H1 (cell line): Measurements from ENCODE around the gene GDPD5. TPM values are rescaled to one million over a fixed set of nuclear protein-coding genes. Genes with fewer than 3 reads are reported as not detected.

Source experiments
- CTCF ChIA-PET: fragments of 300-600 bp; sonication (Branson Sonifier 250); formaldehyde crosslinking; loops from one replicate; lab custom pipeline; 2021; ENCODE audit not compliant: partially characterized antibody; lab: Charles Lee
- POLR2A ChIA-PET: fragments of 300-600 bp; sonication (Branson Sonifier 250); formaldehyde crosslinking; loops from one replicate; lab custom pipeline; 2021; ENCODE audit warnings: inconsistent platforms; ENCODE audit not compliant: partially characterized antibody; lab: Charles Lee
- DNase-seq, 2 experiments: peaks; one replicate each; pipeline versions ENCODE4 v3.0.0 to v3.0.0-alpha.2; 2010 to 2022; ENCODE audit warnings: low spot score in 2 of 2, low read depth in 1 of 2, mixed read lengths in 1 of 2
- FAIRE-seq: peaks from 2 replicates; lab custom pipeline; 2011; peaks lifted over from hg19 to GRCh38; lab: Jason Lieb, UNC
- H2AFZ ChIP-seq: 2 replicates; pipeline ENCODE4 v1.8.1; 2012; ENCODE audit warnings: low read length, inconsistent platforms
- H2AK5ac ChIP-seq: 2 replicates; pipeline ENCODE4 v1.6.1; 2013; ENCODE audit warnings: low read depth, low read length
- H2BK120ac ChIP-seq: replicated peaks from 2 replicates; pipeline ENCODE3; 2013; ENCODE audit warnings: low read depth, low read length, inconsistent platforms
- H2BK12ac ChIP-seq: 2 replicates; pipeline ENCODE4 v1.6.1; 2013; ENCODE audit warnings: low read depth, low read length
- H2BK15ac ChIP-seq: 2 replicates; pipeline ENCODE4 v1.6.1; 2013; ENCODE audit warnings: low read length
- H2BK20ac ChIP-seq: 2 replicates; pipeline ENCODE4 v1.6.1; 2013; ENCODE audit warnings: low read length
- H2BK5ac ChIP-seq: 2 replicates; pipeline ENCODE4 v1.6.1; 2013; ENCODE audit warnings: low read depth, low read length
- H3K14ac ChIP-seq: 2 replicates; pipeline ENCODE4 v1.6.1; 2013; ENCODE audit warnings: inconsistent platforms; ENCODE audit not compliant: insufficient read length
- H3K18ac ChIP-seq: 2 replicates; pipeline ENCODE4 v1.6.1; 2013; ENCODE audit warnings: low read length; ENCODE audit errors: extremely low read depth
- H3K23ac ChIP-seq: 2 replicates; pipeline ENCODE4 v1.6.1; 2013; ENCODE audit warnings: inconsistent platforms; ENCODE audit not compliant: insufficient read length
- H3K23me2 ChIP-seq: 2 replicates; pipeline ENCODE4 v1.6.1; 2013; ENCODE audit warnings: low read depth, low read length
- H3K27ac ChIP-seq: 2 replicates; pipeline ENCODE4 v1.6.1; 2011; ENCODE audit warnings: low read depth, low read length, inconsistent platforms
- H3K27me3 ChIP-seq, 4 experiments: replicated peaks in 1 of 4; 1 replicate in 1 of 4; 2 replicates in 3 of 4; pipeline versions ENCODE4 v1.6.1 to v1.8.1; 2011 to 2013; ENCODE audit warnings: low read length in 3 of 4, mild to moderate bottlenecking in 3 of 4, inconsistent platforms in 2 of 4, mixed read lengths in 2 of 4, moderate library complexity in 1 of 4; ENCODE audit not compliant: control insufficient read depth in 3 of 4, insufficient read depth in 3 of 4; ENCODE audit errors: extremely low read depth in 1 of 4
- H3K36me3 ChIP-seq, 4 experiments: 2 replicates each; pipeline versions ENCODE4 v1.6.1 to v1.8.1; 2011 to 2013; ENCODE audit warnings: mild to moderate bottlenecking in 4 of 4, low read length in 3 of 4, moderate library complexity in 2 of 4, control low read depth in 1 of 4, inconsistent platforms in 1 of 4; ENCODE audit not compliant: insufficient read depth in 4 of 4, control insufficient read depth in 2 of 4
- H3K4ac ChIP-seq: replicated peaks from 2 replicates; pipeline ENCODE3; 2013; ENCODE audit warnings: low read length, low read depth, mixed read lengths, inconsistent platforms; ENCODE audit not compliant: insufficient read length
- H3K4me1 ChIP-seq, 4 experiments: replicated peaks in 1 of 4; 1 replicate in 1 of 4; 2 replicates in 3 of 4; pipeline versions ENCODE4 v1.6.1 to v1.8.1; 2011 to 2013; ENCODE audit warnings: low read length in 3 of 4, inconsistent platforms in 2 of 4, mixed read lengths in 1 of 4; ENCODE audit not compliant: insufficient read depth in 4 of 4, control insufficient read depth in 3 of 4
- H3K4me2 ChIP-seq, 2 experiments: 2 replicates each; pipeline versions ENCODE4 v1.6.1 to v1.8.1; 2011 to 2013; ENCODE audit warnings: low read depth in 2 of 2, low read length in 2 of 2, control low read depth in 1 of 2, inconsistent platforms in 1 of 2, mild to moderate bottlenecking in 1 of 2; ENCODE audit not compliant: insufficient read depth in 1 of 2
- H3K4me3 ChIP-seq, 4 experiments: fragments of 200-600, 300-600 bp in 1 of 4; sonication (generic), shearing (Covaris generic), sonication (Bioruptor Twin) in 1 of 4; 2 replicates each; pipeline versions ENCODE4 v1.5.1 to v1.8.1; 2011 to 2016; ENCODE audit warnings: low read length in 4 of 4, low read depth in 3 of 4, control low read depth in 2 of 4, inconsistent platforms in 2 of 4, mild to moderate bottlenecking in 2 of 4, mixed read lengths in 1 of 4, moderate library complexity in 1 of 4; ENCODE audit not compliant: insufficient read depth in 2 of 4; ENCODE audit errors: extremely low read depth in 1 of 4
- H3K56ac ChIP-seq: replicated peaks from 2 replicates; pipeline ENCODE3; 2013; ENCODE audit warnings: low read depth, mild to moderate bottlenecking, mixed read lengths, low read length, inconsistent platforms; ENCODE audit not compliant: insufficient read length
- H3K79me1 ChIP-seq: 2 replicates; pipeline ENCODE4 v1.6.1; 2013; ENCODE audit warnings: low read depth, low read length, control low read depth
- H3K79me2 ChIP-seq, 2 experiments: 2 replicates each; pipeline versions ENCODE4 v1.6.1 to v1.8.1; 2012 to 2013; ENCODE audit warnings: low read length in 2 of 2, mild to moderate bottlenecking in 2 of 2, inconsistent platforms in 1 of 2; ENCODE audit not compliant: insufficient read depth in 2 of 2, control insufficient read depth in 1 of 2
- H3K9ac ChIP-seq, 4 experiments: replicated peaks in 1 of 4; 1 replicate in 1 of 4; 2 replicates in 3 of 4; pipeline versions ENCODE4 v1.6.1 to v1.8.1; 2011 to 2013; ENCODE audit warnings: low read depth in 3 of 4, low read length in 3 of 4, control low read depth in 2 of 4, mild to moderate bottlenecking in 2 of 4, moderate library complexity in 2 of 4, inconsistent platforms in 1 of 4; ENCODE audit errors: extremely low read depth in 1 of 4
- H3K9me3 ChIP-seq, 2 experiments: 2 replicates each; pipeline versions ENCODE4 v1.6.1 to v1.8.1; 2012 to 2013; ENCODE audit warnings: mild to moderate bottlenecking in 2 of 2, moderate library complexity in 2 of 2, control low read depth in 1 of 2, inconsistent platforms in 1 of 2, low read depth in 1 of 2, low read length in 1 of 2, mixed read lengths in 1 of 2; ENCODE audit not compliant: insufficient read depth in 2 of 2
- H4K20me1 ChIP-seq, 2 experiments: replicated peaks in 1 of 2; 2 replicates each; pipeline versions ENCODE3 to v1.8.1; 2011 to 2013; ENCODE audit warnings: inconsistent platforms in 2 of 2, low read length in 2 of 2, mild to moderate bottlenecking in 1 of 2; ENCODE audit not compliant: insufficient read depth in 2 of 2, control insufficient read depth in 1 of 2
- H4K5ac ChIP-seq: 2 replicates; pipeline ENCODE4 v1.6.1; 2013; ENCODE audit warnings: low read length, low read depth, mixed read lengths, inconsistent platforms; ENCODE audit not compliant: insufficient read length
- H4K8ac ChIP-seq: 2 replicates; pipeline ENCODE4 v1.8.0; 2013; ENCODE audit warnings: mild to moderate bottlenecking, moderate library complexity, low read length, inconsistent platforms; ENCODE audit not compliant: insufficient read depth; ENCODE audit errors: extremely low read depth
- H4K91ac ChIP-seq: replicated peaks from 2 replicates; pipeline ENCODE3; 2013; ENCODE audit warnings: low read length, mixed read lengths, inconsistent platforms; ENCODE audit not compliant: insufficient read length
- CREB1 ChIP-seq: IDR thresholded peaks from 2 replicates; pipeline ENCODE4 v1.6.1; 2012; ENCODE audit warnings: inconsistent platforms
- KDM4A ChIP-seq: IDR thresholded peaks from one replicate; pipeline ENCODE4 v1.7.1; 2012; ENCODE audit warnings: low read depth, mild to moderate bottlenecking, moderate library complexity, low read length, inconsistent platforms; ENCODE audit not compliant: severe bottlenecking
- NANOG ChIP-seq: IDR thresholded peaks from 2 replicates; pipeline ENCODE4 v1.6.1; 2011; ENCODE audit warnings: low read length, low read depth, mild to moderate bottlenecking, inconsistent platforms; ENCODE audit not compliant: insufficient read depth, poor library complexity, severe bottlenecking
- NRF1 ChIP-seq: IDR thresholded peaks from 2 replicates; pipeline ENCODE4 v1.6.1; 2011; ENCODE audit warnings: mild to moderate bottlenecking, low read depth, low read length, improper control_type of control experiment
- POLR2A ChIP-seq, 2 experiments: IDR thresholded peaks; 1 replicate in 1 of 2; 2 replicates in 1 of 2; pipeline ENCODE4 v1.6.1; 2011; ENCODE audit warnings: low read depth in 2 of 2, low read length in 2 of 2, mild to moderate bottlenecking in 2 of 2; ENCODE audit errors: control extremely low read depth in 1 of 2
- POLR2AphosphoS5 ChIP-seq: IDR thresholded peaks from 2 replicates; pipeline ENCODE4 v1.6.1; 2011; ENCODE audit warnings: low read depth, low read length
- RXRA ChIP-seq: IDR thresholded peaks from 2 replicates; pipeline ENCODE4 v1.6.1; 2011; ENCODE audit warnings: low read depth, mild to moderate bottlenecking, low read length, moderate library complexity; ENCODE audit not compliant: insufficient read depth
- TAF7 ChIP-seq: optimal IDR thresholded peaks from 2 replicates; pipeline ENCODE3; 2011; ENCODE audit warnings: low read depth, mild to moderate bottlenecking, inconsistent platforms, low read length, moderate library complexity, borderline replicate concordance
- WGBS, 2 experiments: shearing (Covaris generic) in 1 of 2; methylation state at CpG; one replicate each; pipeline versions ENCODE4 v1.1.6 to v1.1.7; 2013 to 2015; ENCODE audit warnings: low lambda C conversion rate in 2 of 2, mixed read lengths in 2 of 2, inconsistent platforms in 1 of 2, low coverage in 1 of 2, missing lambda C conversion rate in 1 of 2; ENCODE audit not compliant: insufficient replicate concordance in 2 of 2, insufficient coverage in 1 of 2, insufficient read length in 1 of 2; ENCODE audit errors: extremely low coverage in 1 of 2, missing lambda C conversion rate in 1 of 2; 5-methylcytosine and 5-hydroxymethylcytosine counted together
- polyA plus RNA-seq, 7 experiments: library from polyadenylated mRNA; depleted of rRNA in 3 of 7; stranded (reverse) in 5 of 7; unstranded in 2 of 7; fragments of >200 nt in 5 of 7; fragments of 200-250 nt in 2 of 7; gene quantifications; 1 replicate in 5 of 7; 2 replicates in 1 of 7; 4 replicates in 1 of 7; pipeline versions ENCODE4 v1.2.1 to v1.2.3, GENCODE V29; 2011 to 2013; ENCODE audit warnings: missing spikeins in 2 of 7, mixed read lengths in 2 of 7
- total RNA-seq: library from RNA; stranded (reverse); fragmentation: NEBNext Ultra II Directional; extraction: Animal tissue kit (Norgen Biotek cat#: 25700); gene quantifications from 2 replicates; pipeline ENCODE4 v1.2.1, GENCODE V29; 2021

The GDPD5 gene
- total and polyA plus RNA-seq, 2 of the 8 experiments (the other 6 are each of a cell fraction or from before 2014, with no cell fraction given): 7.8 to 8.6 TPM

GRCh38 chr11:75402002-75402773, 123.6 kb downstream of the GDPD5 start:
- POLR2A ChIA-PET: interaction anchor here (0.7 to 16.7 kb wide), 13 partner anchors 13 to 388 kb away, joined by 3 to 570 read pairs (median 5); partner anchors contain the start of gene KLHL35

More at GRCh38 chr11:75402002-75402773, 123.6 kb downstream of the GDPD5 start:
- Histone ChIP-seq H2BK20ac (no peak overlapping the region), H3K14ac (no peak overlapping the region), H3K9ac (peak overlapping the region in 1 of 4 experiments; percentile 61; a peak in 1 of 7 replicates), H2AK5ac (no peak overlapping the region), H2BK15ac (no peak overlapping the region), H2AFZ (no peak overlapping the region), H3K18ac (no peak overlapping the region), H4K91ac (no peak overlapping the region), H3K36me3 (peaks cover 49 to 71% (median 64%) of the 10 kb centered on the region in 4 experiments), H3K4me3 (peak overlapping the region; percentile 8 to 100 (median 52); a peak in 6 of 8 replicates), H3K4ac (no peak overlapping the region), H2BK12ac (no peak overlapping the region), H3K56ac (no peak overlapping the region), H4K5ac (no peak overlapping the region), H4K20me1 (peaks cover 32 to 43% of the 10 kb centered on the region in 2 experiments), H3K27ac (peak overlapping the region; percentile 0; the same call in 1 of the 2 replicates), H3K23ac (no peak overlapping the region), H3K79me1 (peaks cover 8% of the 10 kb centered on the region; the same call in 1 of the 2 replicates), H3K23me2 (peaks cover 7% of the 10 kb centered on the region), H3K9me3 (no peaks in the 10 kb centered on the region), H4K8ac (peak overlapping the region; percentile 23), H3K27me3 (no peaks in the 10 kb centered on the region), H3K79me2 (peaks cover 29 to 71% of the 10 kb centered on the region in 2 experiments), H3K4me1 (peaks cover 0 to 9% (median 4%) of the 10 kb centered on the region in 4 experiments; a peak in 6 of 7 replicates), H2BK5ac (no peak overlapping the region), H2BK120ac (no peak overlapping the region), H3K4me2 (peak overlapping the region; percentile 82 to 93)
- WGBS, 2 experiments: 89% methylated on average over 10 of the region's 10 CpGs; no CpG with 5 or more reads in 1 of the 2 experiments
- CTCF ChIA-PET: interaction anchor here (1.0 to 2.1 kb wide), 5 partner anchors 12 to 74 kb away, joined by 3 to 9 read pairs (median 5); no protein-coding TSS in a partner anchor
- DNase-seq (no peak), FAIRE-seq (no peak)
- TF ChIP-seq NRF1 (no peak), POLR2A (IDR thresholded peaks at IDR 0.05; ENCODE audit: control extremely low read depth in 1 of 2, low read depth in 2 of 2, low read length in 2 of 2) (peak; percentile 31 to 50), NANOG (no peak), POLR2AphosphoS5 (peak; percentile 69), KDM4A (no peak), RXRA (no peak), CREB1 (no peak), TAF7 (no peak)
- TF ChIP-seq, all 59 proteins: peak for 2
